Parathyroid adenoma (tissue), 2 donors: ENCODE data around the gene TULP4.

Experiments
- H2AFZ ChIP-seq: fragments of 300-600 bp; sonication (generic); one replicate; pipeline ENCODE4 v1.7.0; 2017; ENCODE audit warnings: antibody characterized with exemption, mild to moderate bottlenecking
- H3K27ac ChIP-seq: fragments of 300-600 bp; sonication (generic); one replicate; pipeline ENCODE4 v1.7.0; 2017
- H3K27me3 ChIP-seq: fragments of 300-600 bp; sonication (generic); one replicate; pipeline ENCODE4 v1.7.0; 2017; ENCODE audit warnings: low read length; ENCODE audit not compliant: control insufficient read depth, insufficient read depth
- H3K36me3 ChIP-seq: fragments of 300-600 bp; sonication (generic); one replicate; pipeline ENCODE4 v1.7.0; 2017; ENCODE audit warnings: low read length; ENCODE audit not compliant: control insufficient read depth, insufficient read depth
- H3K4me1 ChIP-seq: fragments of 300-600 bp; sonication (generic); one replicate; pipeline ENCODE4 v1.7.0; 2017; ENCODE audit warnings: control low read depth
- H3K4me2 ChIP-seq: fragments of 300-600 bp; sonication (generic); one replicate; pipeline ENCODE4 v1.7.0; 2017; ENCODE audit warnings: low read length
- H3K4me3 ChIP-seq: fragments of 300-600 bp; sonication (generic); one replicate; pipeline ENCODE4 v1.7.0; 2017; ENCODE audit warnings: low read depth, low read length
- H3K79me2 ChIP-seq: fragments of 300-600 bp; sonication (generic); one replicate; pipeline ENCODE4 v1.7.0; 2017; ENCODE audit warnings: control low read depth
- H3K9ac ChIP-seq: fragments of 300-600 bp; sonication (generic); one replicate; pipeline ENCODE4 v1.7.0; 2017; ENCODE audit warnings: mild to moderate bottlenecking
- H3K9me3 ChIP-seq: fragments of 300-600 bp; sonication (generic); one replicate; pipeline ENCODE4 v1.7.0; 2017; ENCODE audit warnings: low read length; ENCODE audit not compliant: control insufficient read depth
- TF ChIP-seq, protein P1 (sequence below): fragments of 300-600 bp; sonication (generic); IDR thresholded peaks from one replicate; pipeline ENCODE4 v1.7.0; 2017; ENCODE audit warnings: antibody characterized with exemption, mild to moderate bottlenecking
- donor health status: primary hyperparathyroidism.

TULP4 gene

DNA sequence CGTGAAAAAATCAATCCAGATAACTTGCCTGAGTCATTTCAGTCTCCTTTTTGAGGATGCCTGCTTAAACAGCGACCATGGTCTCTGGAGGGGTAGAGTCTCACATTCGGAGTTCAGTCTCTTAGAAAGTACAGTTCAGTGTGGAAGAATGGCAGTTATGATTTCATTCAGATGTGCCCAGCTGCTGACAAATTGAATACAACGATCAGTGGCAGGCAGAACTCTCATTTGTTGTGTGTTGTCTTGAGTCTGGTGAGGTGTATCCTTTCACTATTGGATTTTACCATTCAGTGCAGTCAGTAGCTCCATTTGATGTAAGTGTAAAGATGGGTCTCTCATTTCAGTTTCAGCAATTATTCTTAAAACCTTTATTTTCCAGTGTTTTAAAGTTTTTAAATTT is 639 bp upstream of the TULP4 start:
- Histone ChIP-seq H3K4me1 (no peaks in the 10 kb centered on the region), H3K9me3 (no peaks in the 10 kb centered on the region), H3K4me2 (no peak overlapping the region), H3K27me3 (no peaks in the 10 kb centered on the region), H3K79me2 (peaks cover 21% of the 10 kb centered on the region), H3K36me3 (no peaks in the 10 kb centered on the region), H3K4me3 (no peak overlapping the region), H2AFZ (no peak overlapping the region), H3K27ac (no peak overlapping the region), H3K9ac (no peak overlapping the region)
- TF ChIP-seq, protein P1, sequence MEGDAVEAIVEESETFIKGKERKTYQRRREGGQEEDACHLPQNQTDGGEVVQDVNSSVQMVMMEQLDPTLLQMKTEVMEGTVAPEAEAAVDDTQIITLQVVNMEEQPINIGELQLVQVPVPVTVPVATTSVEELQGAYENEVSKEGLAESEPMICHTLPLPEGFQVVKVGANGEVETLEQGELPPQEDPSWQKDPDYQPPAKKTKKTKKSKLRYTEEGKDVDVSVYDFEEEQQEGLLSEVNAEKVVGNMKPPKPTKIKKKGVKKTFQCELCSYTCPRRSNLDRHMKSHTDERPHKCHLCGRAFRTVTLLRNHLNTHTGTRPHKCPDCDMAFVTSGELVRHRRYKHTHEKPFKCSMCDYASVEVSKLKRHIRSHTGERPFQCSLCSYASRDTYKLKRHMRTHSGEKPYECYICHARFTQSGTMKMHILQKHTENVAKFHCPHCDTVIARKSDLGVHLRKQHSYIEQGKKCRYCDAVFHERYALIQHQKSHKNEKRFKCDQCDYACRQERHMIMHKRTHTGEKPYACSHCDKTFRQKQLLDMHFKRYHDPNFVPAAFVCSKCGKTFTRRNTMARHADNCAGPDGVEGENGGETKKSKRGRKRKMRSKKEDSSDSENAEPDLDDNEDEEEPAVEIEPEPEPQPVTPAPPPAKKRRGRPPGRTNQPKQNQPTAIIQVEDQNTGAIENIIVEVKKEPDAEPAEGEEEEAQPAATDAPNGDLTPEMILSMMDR: no peak

GRCh38 chr6:158312672-158313397 is 570 bp downstream of the TULP4 start:
- no peak overlapping the region for H3K27ac ChIP-seq
- no peak overlapping the region for H3K9ac ChIP-seq
- no peak overlapping the region for H3K4me3 ChIP-seq
- H2AFZ ChIP-seq: no peak overlapping the region
- H3K4me2 ChIP-seq: no peak overlapping the region
- H3K79me2 ChIP-seq: peaks cover 25% of the 10 kb centered on the region
- TF ChIP-seq, protein P1: no peak
- H3K27me3 ChIP-seq: no peaks in the 10 kb centered on the region
- no peaks in the 10 kb centered on the region for H3K4me1 ChIP-seq
- H3K36me3 ChIP-seq: no peaks in the 10 kb centered on the region
- no peaks in the 10 kb centered on the region for H3K9me3 ChIP-seq

DNA sequence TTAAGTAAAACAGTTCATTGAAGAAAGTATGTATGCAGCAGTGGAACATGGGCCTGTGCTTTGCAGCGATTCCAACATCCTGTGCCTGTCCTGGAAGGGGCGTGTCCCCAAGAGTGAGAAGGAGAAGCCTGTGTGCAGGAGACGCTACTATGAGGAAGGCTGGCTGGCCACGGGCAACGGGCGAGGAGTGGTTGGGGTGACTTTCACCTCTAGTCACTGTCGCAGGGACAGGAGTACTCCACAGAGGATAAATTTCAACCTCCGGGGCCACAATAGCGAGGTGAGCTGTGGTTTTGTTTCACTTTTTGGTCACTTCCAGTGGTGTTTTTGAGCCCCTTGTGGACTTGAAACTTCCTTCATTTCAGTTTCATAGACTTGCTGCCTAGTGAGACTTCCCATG is 1.7 kb downstream of the TULP4 start:
- Histone ChIP-seq H3K4me1 (no peaks in the 10 kb centered on the region), H3K4me3 (no peak overlapping the region), H3K9me3 (no peaks in the 10 kb centered on the region), H3K36me3 (no peaks in the 10 kb centered on the region), H3K79me2 (peaks cover 30% of the 10 kb centered on the region), H3K27me3 (no peaks in the 10 kb centered on the region), H3K9ac (no peak overlapping the region), H3K27ac (no peak overlapping the region), H2AFZ (no peak overlapping the region), H3K4me2 (no peak overlapping the region)
- TF ChIP-seq, protein P1: no peak

DNA sequence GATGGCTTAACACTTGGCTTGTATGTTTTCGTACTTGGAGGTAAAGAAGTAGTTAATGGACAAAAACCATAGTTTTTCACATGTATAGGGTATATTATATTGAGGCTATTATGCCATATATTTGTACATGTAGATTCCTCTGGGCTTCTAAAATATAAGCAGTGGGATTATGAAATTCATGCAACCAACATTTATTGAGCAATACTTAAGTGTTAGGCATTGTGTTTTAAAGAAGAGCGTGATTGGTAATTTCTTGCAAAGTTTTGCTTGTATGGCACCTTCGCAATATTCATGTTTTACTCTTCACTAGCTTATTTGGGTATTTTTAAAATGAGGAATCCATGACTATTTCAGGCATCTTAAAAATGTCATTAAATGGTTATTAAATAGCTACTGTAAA is 2.5 kb downstream of the TULP4 start:
- TF ChIP-seq, protein P1: no peak
- no peak overlapping the region for H3K9ac ChIP-seq
- H3K4me3 ChIP-seq: no peak overlapping the region
- peaks cover 30% of the 10 kb centered on the region for H3K79me2 ChIP-seq
- no peaks in the 10 kb centered on the region for H3K36me3 ChIP-seq
- no peaks in the 10 kb centered on the region for H3K4me1 ChIP-seq
- H2AFZ ChIP-seq: no peak overlapping the region
- no peak overlapping the region for H3K4me2 ChIP-seq
- H3K27ac ChIP-seq: no peak overlapping the region
- no peaks in the 10 kb centered on the region for H3K27me3 ChIP-seq
- no peaks in the 10 kb centered on the region for H3K9me3 ChIP-seq

DNA sequence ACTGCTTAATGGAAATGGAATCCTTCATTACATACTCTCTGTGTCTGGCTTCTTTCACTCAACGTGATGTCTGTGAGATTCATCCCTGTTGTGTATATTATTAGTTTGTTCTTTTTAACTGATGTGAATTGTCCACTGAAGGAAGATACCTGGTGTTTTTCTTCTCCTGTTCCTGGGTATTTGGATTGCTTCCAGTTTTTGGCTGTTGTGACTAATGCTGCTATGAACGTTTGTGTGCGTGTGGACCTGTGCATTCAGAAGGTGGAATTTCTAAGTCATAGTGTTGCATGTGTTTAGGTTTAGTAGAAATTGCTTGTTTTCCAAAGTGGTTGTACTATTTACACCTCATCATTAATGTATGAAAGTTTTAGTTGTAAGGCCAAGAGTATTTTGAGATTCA is 3.8 kb downstream of the TULP4 start:
- H3K79me2 ChIP-seq: peaks cover 31% of the 10 kb centered on the region
- no peak overlapping the region for H3K9ac ChIP-seq
- no peaks in the 10 kb centered on the region for H3K36me3 ChIP-seq
- H3K27ac ChIP-seq: no peak overlapping the region
- H3K9me3 ChIP-seq: no peaks in the 10 kb centered on the region
- H3K27me3 ChIP-seq: no peaks in the 10 kb centered on the region
- no peak overlapping the region for H3K4me2 ChIP-seq
- no peaks in the 10 kb centered on the region for H3K4me1 ChIP-seq
- H3K4me3 ChIP-seq: no peak overlapping the region
- no peak overlapping the region for H2AFZ ChIP-seq
- TF ChIP-seq, protein P1: no peak
